Activated CD8-positive, alpha-beta memory T cell treated with anti-CD3 and anti-CD28 coated beads, Interleukin-2, amount 50 U/mL, for 1 hour (primary cell): ENCODE measurements around the gene LRRC61.

ENCODE experiments used
- DNase-seq: peaks from one replicate; pipeline ENCODE4 v3.0.0-alpha.2; 2020; ENCODE audit errors: extremely low read depth

LRRC61 gene

GRCh38 chr7:150355666-150356059 lies 32.5 kb downstream of the LRRC61 start:
- no peak for DNase-seq

- no peak for DNase-seq
Observed at GRCh38 chr7:150356265-150356897, 33.2 kb downstream of the LRRC61 start.

GRCh38 chr7:150357270-150357669 lies 34.1 kb downstream of the LRRC61 start:
- DNase-seq: peak; percentile 70

GRCh38 chr7:150357771-150358427 lies 34.7 kb downstream of the LRRC61 start:
- DNase-seq: no peak

- no peak for DNase-seq
Observed at GRCh38 chr7:150358433-150358832, 35.3 kb downstream of the LRRC61 start.

GRCh38 chr7:150358988-150359621 lies 36.0 kb downstream of the LRRC61 start:
- no peak for DNase-seq

- DNase-seq: no peak
Observed at GRCh38 chr7:150359622-150360362, 36.6 kb downstream of the LRRC61 start.

GRCh38 chr7:150360363-150361058 lies 37.4 kb downstream of the LRRC61 start:
- no peak for DNase-seq

GRCh38 chr7:150361402-150361801 lies 38.2 kb downstream of the LRRC61 start:
- no peak for DNase-seq

- DNase-seq: no peak
Observed at GRCh38 chr7:150361807-150362621, 38.9 kb downstream of the LRRC61 start.

- no peak for DNase-seq
Observed at GRCh38 chr7:150363370-150363769, 40.2 kb downstream of the LRRC61 start.

- no peak for DNase-seq
Observed at GRCh38 chr7:150363872-150364271, 40.7 kb downstream of the LRRC61 start.

GRCh38 chr7:150365194-150365593 lies 42.0 kb downstream of the LRRC61 start:
- DNase-seq: no peak

- DNase-seq: no peak
Observed at GRCh38 chr7:150365673-150366398, 42.7 kb downstream of the LRRC61 start.

- no peak for DNase-seq
Observed at GRCh38 chr7:150367677-150368095, 44.5 kb downstream of the LRRC61 start.

GRCh38 chr7:150368096-150368883 lies 45.1 kb downstream of the LRRC61 start, which contains the start of gene REPIN1:
Gene REPIN1, plus strand, starts transcription at chr7:150368822. Its CDS starts 890 bp downstream, at chr7:150369712.
- peak; percentile 80 for DNase-seq

- no peak for DNase-seq
Observed at GRCh38 chr7:150368884-150369747, 46.0 kb downstream of the LRRC61 start.

- no peak for DNase-seq
Observed at GRCh38 chr7:150369748-150370501, 46.8 kb downstream of the LRRC61 start.
